T-helper 1 cell treated with Interleukin-12 subunit alpha and Interleukin-12 subunit beta and Interleukin-4 antibody, amounts not matched to agents 30 μg/mL and 1 μg/mL, for 36 hours (primary cell): Measurements from ENCODE around the gene MAFF.

Experiments
- H3K27ac Mint-ChIP-seq: one replicate; pipeline ENCODE4 v1.8.0; 2021; ENCODE audit warnings: mild to moderate bottlenecking, mixed read lengths
- H3K27me3 Mint-ChIP-seq: one replicate; pipeline ENCODE4 v1.8.0; 2021; ENCODE audit warnings: low read depth, mixed read lengths
- H3K36me3 Mint-ChIP-seq: one replicate; pipeline ENCODE4 v1.8.0; 2021; ENCODE audit warnings: low read depth, mixed read lengths
- H3K4me1 Mint-ChIP-seq: one replicate; pipeline ENCODE4 v1.8.0; 2021; ENCODE audit warnings: low read depth, mixed read lengths
- H3K4me3 Mint-ChIP-seq: one replicate; pipeline ENCODE4 v1.8.0; 2021; ENCODE audit warnings: mild to moderate bottlenecking, moderate library complexity, mixed read lengths
- H3K9me3 Mint-ChIP-seq: one replicate; pipeline ENCODE4 v1.8.0; 2021; ENCODE audit warnings: mixed read lengths

MAFF gene

DNA sequence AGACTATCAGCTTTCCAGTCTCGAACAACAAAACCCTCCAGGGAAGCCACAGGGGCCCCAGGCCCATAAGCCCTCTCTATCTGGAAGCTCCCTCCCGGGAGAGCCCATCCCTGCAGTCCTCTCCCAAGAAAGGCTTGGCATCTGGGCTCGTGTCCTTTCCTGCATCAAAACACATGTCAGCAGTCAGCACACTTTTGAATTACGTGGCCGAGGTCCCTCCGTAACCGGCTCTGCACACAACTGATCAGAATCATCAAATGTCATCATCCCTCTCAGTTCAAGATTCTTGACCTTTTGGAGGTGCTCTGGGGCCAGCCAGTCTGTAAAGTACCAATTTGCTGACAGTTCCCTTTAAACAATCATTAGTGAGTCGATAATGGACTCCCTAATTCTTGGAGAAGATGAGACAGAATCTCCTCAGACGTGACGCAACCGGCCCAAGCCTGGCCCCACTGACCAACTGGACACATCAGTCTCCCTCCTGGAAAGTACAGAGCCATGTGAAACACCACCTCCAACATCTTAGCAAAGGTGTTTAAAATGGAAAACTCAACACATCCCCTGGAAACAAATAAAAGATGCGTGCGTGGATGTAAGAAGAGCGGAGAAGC lies 33.6 kb downstream of the MAFF start:
- no peak overlapping the region for H3K27ac Mint-ChIP-seq

DNA sequence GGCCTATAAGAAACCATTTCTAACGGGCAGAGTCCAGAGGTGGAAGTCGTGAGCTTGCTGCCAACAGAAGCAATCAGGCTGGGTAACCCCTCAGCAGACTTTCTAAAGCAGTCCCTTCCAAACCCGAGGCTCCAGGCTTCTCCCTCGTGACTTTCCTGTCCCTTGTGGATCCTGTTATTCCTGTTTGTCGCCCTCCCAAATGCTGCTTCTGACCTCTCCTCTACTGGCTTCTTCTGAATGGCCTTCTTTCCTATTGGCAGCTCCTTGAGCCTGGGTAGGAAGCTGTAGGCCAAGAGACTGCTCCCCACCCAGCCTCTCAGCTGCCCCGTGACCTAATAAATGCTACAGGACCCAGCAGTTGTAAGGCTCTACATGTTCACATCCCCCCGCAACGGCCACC lies 35.0 kb downstream of the MAFF start:
- Mint-ChIP-seq H3K27ac (no peak overlapping the region), H3K4me1 (peaks cover 2% of the 10 kb centered on the region), H3K36me3 (peaks cover 8% of the 10 kb centered on the region), H3K27me3 (no peaks in the 10 kb centered on the region), H3K4me3 (no peak overlapping the region), H3K9me3 (no peaks in the 10 kb centered on the region)

More for the DNA sequence above, 33.6 kb downstream of the MAFF start:
- no peaks in the 10 kb centered on the region for H3K4me1 Mint-ChIP-seq
- H3K27me3 Mint-ChIP-seq, result no peaks in the 10 kb centered on the region
- H3K9me3 Mint-ChIP-seq, result no peaks in the 10 kb centered on the region
- H3K36me3 Mint-ChIP-seq, result peaks cover 17% of the 10 kb centered on the region
- no peak overlapping the region for H3K4me3 Mint-ChIP-seq

DNA sequence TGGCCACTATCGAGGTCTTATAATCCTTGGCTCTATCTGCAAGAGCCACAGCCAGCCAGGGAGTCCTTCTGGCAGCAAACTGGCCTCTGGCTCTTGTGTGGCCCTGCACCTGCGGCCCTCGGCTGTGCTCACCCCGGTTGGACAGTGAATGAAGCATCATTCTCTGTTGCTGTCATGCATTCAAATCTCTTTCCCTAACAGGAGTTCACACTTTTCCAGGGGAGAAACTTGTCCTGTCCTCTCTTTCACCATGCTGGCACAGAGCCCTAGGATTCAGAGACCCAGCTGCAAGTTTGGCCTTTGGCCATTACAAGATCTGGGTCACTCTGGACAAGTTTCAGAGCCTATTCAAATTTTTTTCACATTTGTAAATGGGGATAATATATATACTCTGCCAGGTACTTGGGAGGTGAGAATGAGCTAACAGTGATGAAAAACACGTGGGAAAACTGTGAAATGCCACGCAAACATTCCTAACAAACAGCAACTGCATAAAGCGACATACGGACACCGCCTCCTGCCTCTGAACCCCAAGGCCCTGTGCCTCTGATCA lies 36.8 kb downstream of the MAFF start:
- Mint-ChIP-seq H3K9me3 (no peaks in the 10 kb centered on the region), H3K27me3 (no peaks in the 10 kb centered on the region), H3K4me3 (no peak overlapping the region), H3K36me3 (peaks cover 7% of the 10 kb centered on the region), H3K4me1 (peaks cover 2% of the 10 kb centered on the region), H3K27ac (no peak overlapping the region)

DNA sequence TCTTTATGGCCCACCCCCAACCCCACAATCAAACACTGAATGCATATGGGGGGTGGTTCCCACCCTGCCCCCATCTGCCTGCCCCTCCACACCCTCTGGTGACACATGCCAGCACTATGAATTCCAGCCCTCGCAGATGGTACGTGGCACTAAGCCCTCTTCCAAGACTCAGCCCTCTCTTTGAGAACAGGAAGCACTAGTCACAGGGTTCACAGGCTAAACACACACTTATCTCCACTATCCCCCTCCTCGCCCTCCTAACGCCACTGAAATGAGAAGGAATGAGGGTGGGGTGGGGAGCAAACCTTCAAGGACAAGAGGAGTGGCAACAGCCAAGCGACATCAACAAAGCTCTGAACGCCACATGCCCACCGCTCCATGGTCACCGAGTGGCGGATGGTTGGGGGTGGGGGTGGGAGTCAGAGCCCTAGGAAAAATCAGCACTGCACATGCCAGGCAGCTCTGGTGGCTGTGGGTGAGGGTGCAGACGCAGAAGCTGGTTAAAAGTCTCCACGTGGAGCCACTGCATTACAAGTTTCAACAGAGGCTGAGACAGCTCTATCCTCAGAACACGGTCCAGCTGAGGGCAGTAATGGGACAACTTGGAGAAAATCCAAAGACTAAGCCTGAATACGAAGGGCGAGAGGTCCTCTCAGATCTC lies 37.4 kb downstream of the MAFF start:
- H3K4me3 Mint-ChIP-seq, result no peak overlapping the region
- H3K36me3 Mint-ChIP-seq, result peaks cover 7% of the 10 kb centered on the region
- H3K27me3 Mint-ChIP-seq, result no peaks in the 10 kb centered on the region
- no peaks in the 10 kb centered on the region for H3K9me3 Mint-ChIP-seq
- no peak overlapping the region for H3K27ac Mint-ChIP-seq
- peaks cover 2% of the 10 kb centered on the region for H3K4me1 Mint-ChIP-seq

DNA sequence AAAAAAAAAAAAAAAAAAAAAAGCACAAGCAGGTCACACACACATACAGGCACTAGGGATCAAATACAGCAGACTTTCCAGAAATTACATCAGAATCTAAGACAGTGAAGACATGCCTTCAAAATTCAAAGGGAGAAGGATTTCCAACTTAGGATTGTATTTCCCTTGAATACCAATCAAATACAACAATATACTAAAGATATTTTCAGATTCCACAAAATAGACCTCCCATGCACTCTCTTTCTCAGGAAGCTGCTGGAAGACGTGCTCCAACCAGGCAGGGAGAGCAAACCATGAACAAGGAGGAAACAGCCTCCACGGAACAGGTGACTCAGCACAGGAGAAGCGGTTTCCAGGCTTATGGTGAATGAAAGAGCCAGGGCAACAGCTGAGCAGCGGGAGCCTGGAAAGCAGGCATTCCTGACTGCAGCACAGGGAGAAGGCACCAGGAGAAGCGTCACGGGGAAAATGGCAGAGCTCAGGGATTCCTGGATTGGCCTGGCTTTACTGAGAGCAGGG lies 39.0 kb downstream of the MAFF start:
- H3K27me3 Mint-ChIP-seq, result no peaks in the 10 kb centered on the region
- no peaks in the 10 kb centered on the region for H3K9me3 Mint-ChIP-seq
- no peak overlapping the region for H3K27ac Mint-ChIP-seq
- no peak overlapping the region for H3K4me3 Mint-ChIP-seq
- H3K4me1 Mint-ChIP-seq, result peaks cover 2% of the 10 kb centered on the region
- H3K36me3 Mint-ChIP-seq, result peaks cover 4% of the 10 kb centered on the region

DNA sequence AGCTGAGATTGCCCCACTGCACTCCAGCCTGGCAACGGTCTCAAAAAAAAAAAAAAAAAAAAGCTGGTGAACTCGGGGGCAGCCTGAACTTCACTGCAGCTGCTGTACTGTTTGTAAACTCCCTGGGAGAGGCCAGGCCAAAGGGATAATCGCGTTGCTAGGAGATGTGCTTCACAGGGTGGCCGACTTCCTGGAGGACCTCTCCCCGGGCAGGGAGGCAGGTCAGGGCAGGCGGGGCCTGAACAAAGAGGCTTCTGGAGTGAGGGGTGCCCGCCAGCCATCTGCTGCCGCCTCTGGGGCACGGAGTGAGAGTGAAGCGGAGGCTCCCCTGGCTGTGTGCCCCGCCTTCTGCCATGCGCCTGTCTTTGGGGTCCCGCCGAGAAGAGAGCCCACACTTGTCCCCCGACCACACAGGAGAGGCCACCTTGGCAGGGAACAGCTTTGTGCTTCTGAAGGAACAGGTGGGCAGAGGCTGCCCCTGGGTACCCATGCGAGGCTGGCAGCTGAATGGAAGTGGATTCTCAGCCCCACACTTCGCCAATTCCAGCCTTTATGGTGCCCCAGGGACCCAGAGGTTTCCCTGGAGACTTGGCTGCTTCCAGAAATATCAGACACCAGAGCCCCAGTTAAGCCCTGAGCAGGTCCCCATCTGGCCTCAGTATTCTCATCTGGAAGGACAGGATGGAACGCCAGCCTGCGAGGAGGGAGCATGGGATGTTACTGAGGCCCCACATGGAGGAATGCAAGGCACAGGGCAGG lies 41.4 kb downstream of the MAFF start:
- Mint-ChIP-seq H3K9me3 (no peaks in the 10 kb centered on the region), H3K4me1 (peaks cover 2% of the 10 kb centered on the region), H3K27ac (no peak overlapping the region), H3K4me3 (no peak overlapping the region), H3K36me3 (peaks cover 9% of the 10 kb centered on the region), H3K27me3 (no peaks in the 10 kb centered on the region)

DNA sequence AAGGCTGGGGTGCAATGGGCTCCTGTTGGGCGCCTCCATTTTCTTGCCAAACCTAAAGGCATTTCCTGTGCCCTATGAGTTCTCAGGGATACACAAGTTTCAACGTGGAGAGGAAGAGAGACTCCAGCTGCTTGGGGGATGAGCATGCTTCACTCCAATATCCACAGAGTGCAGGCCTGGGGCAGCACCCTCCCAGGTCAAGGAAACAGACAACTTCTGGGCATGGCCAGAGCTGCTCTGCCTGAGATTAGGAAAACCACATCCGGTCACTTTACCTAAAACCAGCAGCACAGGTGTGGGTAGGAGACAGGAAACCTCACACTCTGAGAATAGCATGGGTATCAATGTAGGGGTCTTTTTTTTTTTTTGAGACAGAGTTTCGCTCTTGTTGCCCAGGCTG lies 42.3 kb downstream of the MAFF start:
- Mint-ChIP-seq H3K9me3 (no peaks in the 10 kb centered on the region), H3K27me3 (no peaks in the 10 kb centered on the region), H3K27ac (no peak overlapping the region), H3K36me3 (peaks cover 11% of the 10 kb centered on the region), H3K4me1 (peaks cover 2% of the 10 kb centered on the region), H3K4me3 (no peak overlapping the region)

DNA sequence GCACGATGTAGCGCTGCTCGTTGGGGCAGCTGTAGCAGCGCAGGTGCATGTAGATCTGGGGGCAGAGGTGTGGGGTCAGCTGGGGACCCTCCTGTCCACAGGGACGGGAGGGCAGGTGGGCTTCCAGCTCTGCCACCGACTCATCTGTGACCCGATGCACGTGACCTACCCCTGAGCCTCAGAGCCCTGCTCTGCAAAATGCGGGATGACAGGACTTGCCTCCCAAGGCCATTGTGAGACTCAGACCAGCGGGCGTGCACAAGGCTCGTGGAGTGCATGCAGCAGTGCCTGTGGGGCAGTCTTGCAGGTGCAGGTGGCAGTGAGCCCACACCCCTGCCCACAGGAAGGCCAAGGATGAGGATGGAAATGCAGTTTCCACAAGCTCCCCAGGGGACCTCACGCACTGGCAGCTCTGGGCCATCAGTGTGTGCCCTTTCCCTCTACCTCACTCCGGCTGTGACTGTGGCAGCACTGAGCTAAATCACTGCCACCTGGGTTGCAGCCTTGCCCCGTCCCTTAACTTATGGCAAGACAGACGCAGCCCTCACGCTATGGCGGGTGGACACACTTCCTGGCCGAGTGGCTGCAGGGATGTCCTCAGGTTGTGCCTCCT lies 44.4 kb downstream of the MAFF start:
- no peaks in the 10 kb centered on the region for H3K4me1 Mint-ChIP-seq
- peaks cover 13% of the 10 kb centered on the region for H3K36me3 Mint-ChIP-seq
- H3K9me3 Mint-ChIP-seq, result peaks cover 3% of the 10 kb centered on the region
- no peak overlapping the region for H3K27ac Mint-ChIP-seq
- H3K4me3 Mint-ChIP-seq, result no peak overlapping the region
- H3K27me3 Mint-ChIP-seq, result no peaks in the 10 kb centered on the region

DNA sequence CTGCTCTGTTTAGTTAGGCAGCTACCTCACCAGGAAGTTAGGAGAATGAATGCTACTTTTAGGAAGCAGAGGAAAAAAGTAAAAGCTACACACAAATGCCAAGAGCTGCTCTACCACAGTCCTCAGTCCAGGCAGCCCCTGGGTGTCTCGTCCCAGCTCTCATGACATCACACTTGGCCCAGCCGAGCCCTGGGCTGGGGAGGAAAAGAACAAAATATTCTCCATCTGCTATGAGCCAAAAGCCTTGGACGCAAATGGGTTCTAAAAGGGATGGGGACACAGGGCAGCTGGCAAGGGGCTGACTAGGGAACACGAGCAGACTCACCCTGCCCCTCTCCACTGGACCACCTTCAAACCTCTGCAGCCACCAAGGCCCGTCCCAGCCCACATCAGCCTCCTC lies 44.9 kb downstream of the MAFF start:
- Mint-ChIP-seq H3K27ac (no peak overlapping the region), H3K27me3 (no peaks in the 10 kb centered on the region), H3K9me3 (peaks cover 3% of the 10 kb centered on the region), H3K4me3 (no peak overlapping the region), H3K4me1 (no peaks in the 10 kb centered on the region), H3K36me3 (peaks cover 13% of the 10 kb centered on the region)

DNA sequence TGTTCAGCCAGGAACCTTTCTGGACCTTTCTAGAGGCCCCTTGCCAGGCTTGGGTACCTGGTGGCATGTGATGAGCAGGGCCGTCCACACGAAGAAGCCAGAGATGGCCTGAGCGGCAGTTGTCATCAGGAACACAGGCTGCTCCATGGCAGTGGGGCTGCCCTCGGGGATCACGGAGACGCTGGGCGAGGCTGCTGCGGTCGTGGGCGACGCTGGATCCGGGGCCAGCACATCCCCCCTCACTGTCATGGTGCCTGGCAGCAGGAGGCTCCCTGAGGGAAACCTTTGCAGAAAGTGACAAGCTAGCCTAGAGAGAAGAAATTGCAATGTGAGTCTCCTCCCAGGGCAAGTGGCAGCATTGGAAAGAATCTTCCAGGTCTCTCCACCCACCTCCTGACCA lies 45.9 kb downstream of the MAFF start:
- H3K36me3 Mint-ChIP-seq, result peaks cover 13% of the 10 kb centered on the region
- H3K27me3 Mint-ChIP-seq, result no peaks in the 10 kb centered on the region
- H3K27ac Mint-ChIP-seq, result no peak overlapping the region

DNA sequence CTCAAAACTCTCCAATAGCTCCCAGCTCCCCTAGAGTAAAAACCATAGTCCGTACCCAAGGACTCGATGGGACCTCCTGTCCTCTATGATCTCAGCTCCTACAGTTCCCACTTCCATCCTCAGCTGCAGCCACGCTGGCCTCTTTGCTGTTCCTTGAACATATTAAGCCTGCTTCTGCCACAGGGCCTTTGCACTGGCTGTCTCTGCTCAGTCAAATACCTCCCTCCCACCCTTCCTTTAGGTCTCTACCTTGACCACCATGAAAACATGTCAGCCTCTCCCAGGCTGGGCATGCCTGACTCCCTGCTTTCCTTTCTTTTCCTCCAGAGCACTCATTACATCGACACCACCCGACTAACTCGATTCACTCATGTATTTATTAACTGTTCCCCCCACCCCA lies 46.5 kb downstream of the MAFF start:
- no peaks in the 10 kb centered on the region for H3K27me3 Mint-ChIP-seq
- no peak overlapping the region for H3K4me3 Mint-ChIP-seq
- H3K4me1 Mint-ChIP-seq, result no peaks in the 10 kb centered on the region
- H3K27ac Mint-ChIP-seq, result no peak overlapping the region
- H3K9me3 Mint-ChIP-seq, result peaks cover 3% of the 10 kb centered on the region
- H3K36me3 Mint-ChIP-seq, result peaks cover 13% of the 10 kb centered on the region

More for the DNA sequence above, 45.9 kb downstream of the MAFF start:
- Mint-ChIP-seq H3K4me1 (no peaks in the 10 kb centered on the region), H3K9me3 (peaks cover 3% of the 10 kb centered on the region), H3K4me3 (no peak overlapping the region)

DNA sequence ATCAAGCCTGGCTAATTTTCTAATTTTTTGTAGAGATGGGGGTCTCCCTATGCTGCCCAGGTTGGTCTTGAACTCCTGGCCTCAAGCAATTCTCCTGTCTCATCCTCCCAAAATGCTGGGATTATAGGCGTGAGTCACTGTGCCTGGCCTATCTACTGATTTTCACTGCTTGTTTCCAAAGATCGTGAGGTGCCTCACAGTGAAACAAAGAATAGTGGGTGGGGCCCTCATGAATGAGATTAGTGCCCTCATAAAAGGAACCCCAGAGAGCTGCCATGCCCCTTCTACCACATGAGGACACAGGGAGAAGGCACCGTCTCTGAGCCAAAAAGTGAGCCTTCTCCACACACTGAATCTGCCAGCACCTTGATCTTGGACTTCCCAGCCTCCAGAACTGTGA lies 47.5 kb downstream of the MAFF start:
- peaks cover 3% of the 10 kb centered on the region for H3K9me3 Mint-ChIP-seq
- no peak overlapping the region for H3K4me3 Mint-ChIP-seq
- no peaks in the 10 kb centered on the region for H3K4me1 Mint-ChIP-seq
- H3K36me3 Mint-ChIP-seq, result peaks cover 13% of the 10 kb centered on the region
- H3K27ac Mint-ChIP-seq, result no peak overlapping the region
- H3K27me3 Mint-ChIP-seq, result no peaks in the 10 kb centered on the region

DNA sequence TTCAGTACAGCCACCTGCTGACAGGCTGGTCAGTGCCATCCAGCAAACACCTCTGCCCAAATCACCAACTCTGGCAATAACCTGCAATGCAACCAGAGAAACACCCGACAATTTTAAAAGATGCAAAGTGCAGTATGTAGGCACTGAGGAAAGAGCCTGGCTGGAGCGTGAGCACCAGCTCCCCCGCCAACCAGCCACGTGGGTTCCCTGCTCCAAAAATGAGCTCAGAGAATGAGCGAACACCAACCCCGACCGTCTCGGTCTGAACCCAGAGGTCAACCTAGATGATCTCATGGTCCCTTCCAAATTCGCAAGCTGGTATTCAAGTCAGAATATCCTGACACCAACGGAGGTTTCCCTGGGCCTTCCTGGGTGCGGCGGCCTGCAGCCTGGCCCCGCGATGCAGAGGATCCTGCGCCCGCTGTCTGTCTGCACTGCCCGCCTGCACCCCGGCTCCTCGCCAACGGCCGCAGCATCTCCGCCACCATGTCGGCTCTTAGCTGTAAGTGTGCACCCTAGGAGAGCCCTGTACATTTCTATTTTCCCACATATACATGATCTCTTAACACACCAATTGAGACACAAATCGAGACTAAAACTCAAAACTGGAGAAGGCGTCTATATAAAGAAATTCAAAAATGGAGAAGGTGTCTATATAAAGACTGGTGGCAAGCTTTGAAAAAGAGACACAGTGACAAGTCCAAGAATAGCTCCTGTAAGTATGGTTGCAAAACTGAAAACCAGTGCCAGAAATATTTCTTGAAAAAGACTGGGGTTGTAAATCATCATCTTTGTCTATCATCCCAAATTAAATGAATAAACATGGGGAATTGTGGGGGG lies 48.2 kb downstream of the MAFF start:
- peaks cover 3% of the 10 kb centered on the region for H3K9me3 Mint-ChIP-seq
- H3K27me3 Mint-ChIP-seq, result no peaks in the 10 kb centered on the region
- peaks cover 13% of the 10 kb centered on the region for H3K36me3 Mint-ChIP-seq
- H3K4me1 Mint-ChIP-seq, result no peaks in the 10 kb centered on the region
- no peak overlapping the region for H3K27ac Mint-ChIP-seq
- no peak overlapping the region for H3K4me3 Mint-ChIP-seq
